Stimulated activated CD4-positive, alpha-beta T cell treated with anti-CD3 and anti-CD28 coated beads, TNF-alpha, amount 100 ng/mL, for 48 hours (primary cell): Measurements from ENCODE around the gene HINT1.
"Not testable (repeated sequence)": the region's sequence is repeated elsewhere in the genome, so short reads cannot be mapped to it uniquely, and the experiment has no call there.

Source experiments
- DNase-seq, 3 donors: peaks; one replicate each; pipeline ENCODE4 v3.0.0-alpha.2; 2020; ENCODE audit warnings: low read depth in 3 of 3

Gene HINT1

DNA sequence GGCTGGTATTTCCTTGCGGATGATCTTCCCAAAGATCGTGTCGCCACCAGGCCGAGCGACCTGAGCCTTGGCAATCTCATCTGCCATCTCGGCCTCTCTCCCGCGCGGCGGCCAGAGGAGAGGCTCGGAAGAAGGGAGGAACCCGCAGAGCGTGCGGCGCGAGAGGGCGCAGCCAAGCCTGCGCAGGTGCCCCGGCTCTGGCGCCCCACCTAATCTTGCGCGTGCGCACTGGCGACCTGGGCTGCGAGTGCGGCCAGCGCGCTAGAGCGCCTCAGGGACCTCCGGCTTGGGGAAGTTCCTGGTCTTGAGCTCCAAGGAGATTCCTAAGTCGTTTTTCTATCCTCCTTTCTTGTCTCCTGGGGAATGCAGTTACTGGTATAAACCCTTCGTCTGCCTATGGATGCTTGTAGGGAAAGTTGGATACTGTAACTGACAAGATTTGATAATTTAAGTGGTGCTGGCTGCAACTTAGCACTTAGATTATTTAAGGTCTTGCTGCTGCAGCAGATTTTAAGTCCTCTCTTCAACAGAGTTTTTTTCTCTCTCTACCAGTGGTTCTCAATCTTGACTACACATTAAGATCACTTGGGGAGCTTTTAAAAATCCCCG, at the start of gene HINT1:
HINT1 (minus strand) TSS at position 138 of the 609 bp plus-strand sequence; CDS start at position 87, 51 bp downstream.
- peak; percentile 85 to 92 (median 89) for DNase-seq

GRCh38 chr5:131214609-131215227, 49.7 kb upstream of the HINT1 start:
- no peak for DNase-seq

GRCh38 chr5:131212471-131213021, 47.5 kb upstream of the HINT1 start:
- no peak for DNase-seq

DNA sequence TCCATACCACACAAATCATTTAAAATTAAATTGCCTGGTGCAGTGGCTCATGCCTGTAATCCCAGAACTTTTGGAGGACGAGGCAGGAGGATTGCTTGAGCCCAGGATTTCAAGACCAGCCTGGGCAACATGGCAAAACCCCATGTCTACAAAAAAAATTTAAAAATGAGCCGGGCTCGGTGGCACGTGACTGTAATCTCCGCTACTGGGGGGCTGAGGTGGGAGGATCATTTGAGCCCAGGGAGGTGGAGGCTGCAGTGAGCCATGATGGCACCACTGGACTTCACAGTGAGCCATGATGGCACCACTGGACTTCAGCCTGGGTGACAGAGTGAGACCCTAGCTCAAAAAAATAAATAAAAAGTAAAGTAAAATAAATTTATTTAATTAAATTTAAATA, 46.6 kb upstream of the HINT1 start:
- DNase-seq, result no peak

- DNase-seq, result no peak
Observed at GRCh38 chr5:131210151-131210510, 45.1 kb upstream of the HINT1 start.

DNA sequence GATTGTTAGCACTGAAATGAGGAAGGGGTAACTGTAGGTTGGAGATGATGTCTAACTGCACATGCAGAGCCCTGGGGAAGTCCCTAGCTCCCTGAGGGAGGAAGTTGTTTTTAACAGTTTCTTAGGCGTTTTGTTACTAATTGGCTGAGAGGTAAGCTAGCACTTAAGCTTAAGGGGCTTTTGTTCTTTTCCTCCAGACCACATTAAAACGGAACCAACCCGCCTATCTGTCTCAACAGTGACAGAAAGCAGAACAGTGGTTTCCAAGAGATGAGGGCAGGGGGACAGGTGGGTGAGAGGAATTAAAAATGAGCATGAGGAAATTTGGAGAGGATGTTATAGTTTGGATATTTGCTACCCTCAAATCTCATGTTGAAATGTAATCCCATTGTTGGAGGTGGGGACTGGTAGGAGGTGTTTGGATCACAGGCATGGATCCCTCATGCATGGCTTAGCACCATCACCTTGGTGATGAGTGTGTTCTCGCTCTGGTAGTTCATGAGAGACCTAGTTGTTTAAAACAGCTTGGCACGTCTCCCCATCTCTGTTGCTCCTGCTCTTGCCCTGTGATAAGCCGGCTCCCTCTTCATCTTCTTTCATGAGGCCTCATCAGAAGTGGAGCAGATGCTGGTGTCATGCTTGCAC, 44.6 kb upstream of the HINT1 start:
- peak in 2 of 3 donors; percentile 8 to 32 for DNase-seq

- no peak for DNase-seq
Observed at GRCh38 chr5:131209175-131209505, 44.1 kb upstream of the HINT1 start.

DNA sequence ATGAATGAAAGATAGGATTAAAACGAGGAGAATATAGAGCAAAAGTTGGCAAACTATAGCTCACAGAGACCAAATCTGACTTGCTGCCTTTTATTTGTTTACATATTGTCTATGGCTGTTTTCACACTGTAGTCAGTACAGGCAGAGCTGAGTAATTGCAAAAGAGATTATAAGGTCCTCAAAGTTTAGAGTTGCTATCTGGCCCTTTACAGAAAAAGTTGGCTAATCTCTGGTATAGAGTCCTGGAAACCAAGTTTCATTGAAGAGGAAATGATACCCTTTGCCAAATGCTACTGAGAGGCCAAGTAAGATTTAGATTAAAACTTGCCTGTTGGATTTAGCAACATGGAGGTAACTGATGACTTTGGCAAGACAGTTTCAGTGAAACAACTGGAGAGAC, 41.7 kb upstream of the HINT1 start:
- no peak for DNase-seq

- no peak for DNase-seq
Observed at GRCh38 chr5:131206061-131206460, 41.0 kb upstream of the HINT1 start.

DNA sequence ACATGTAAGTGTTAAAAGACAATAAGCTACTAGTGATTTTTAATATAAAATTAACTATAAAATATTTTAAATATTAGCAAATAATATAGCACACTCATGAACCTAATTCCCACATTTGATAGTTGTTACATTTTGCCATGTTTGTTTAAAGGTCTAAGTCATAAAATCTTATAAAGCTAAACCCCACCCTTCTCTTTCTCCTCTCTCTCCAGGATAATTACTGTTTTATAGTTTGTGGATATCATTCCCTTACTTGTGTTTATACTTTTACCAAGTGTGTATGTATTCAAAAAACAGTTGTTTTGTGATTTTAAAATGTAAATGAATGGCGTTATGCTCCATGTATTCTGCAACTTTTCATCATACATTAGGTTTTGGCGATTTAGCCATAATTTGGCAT, 39.9 kb upstream of the HINT1 start:
- DNase-seq, result no peak

GRCh38 chr5:131200560-131200959, 35.5 kb upstream of the HINT1 start:
- DNase-seq, result no peak

DNA sequence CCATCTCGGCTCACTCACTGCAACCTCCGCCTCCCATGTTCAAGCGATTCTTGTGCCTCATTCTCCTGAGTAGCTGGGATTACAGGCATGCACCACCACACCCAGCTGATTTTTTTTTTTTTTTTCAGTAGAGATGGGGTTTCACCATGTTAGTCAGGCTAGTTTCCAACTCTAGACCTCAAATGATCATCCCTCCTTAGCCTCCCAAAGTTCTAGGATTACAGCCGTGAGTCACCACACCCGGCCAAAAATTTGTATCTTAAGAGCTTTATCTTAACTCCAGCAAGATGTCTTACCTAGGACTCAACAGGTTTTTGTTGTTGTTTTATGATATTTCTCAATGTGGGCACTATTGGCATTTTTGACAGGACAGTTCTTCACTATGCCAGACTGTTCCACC, 33.6 kb upstream of the HINT1 start:
- no peak for DNase-seq

DNA sequence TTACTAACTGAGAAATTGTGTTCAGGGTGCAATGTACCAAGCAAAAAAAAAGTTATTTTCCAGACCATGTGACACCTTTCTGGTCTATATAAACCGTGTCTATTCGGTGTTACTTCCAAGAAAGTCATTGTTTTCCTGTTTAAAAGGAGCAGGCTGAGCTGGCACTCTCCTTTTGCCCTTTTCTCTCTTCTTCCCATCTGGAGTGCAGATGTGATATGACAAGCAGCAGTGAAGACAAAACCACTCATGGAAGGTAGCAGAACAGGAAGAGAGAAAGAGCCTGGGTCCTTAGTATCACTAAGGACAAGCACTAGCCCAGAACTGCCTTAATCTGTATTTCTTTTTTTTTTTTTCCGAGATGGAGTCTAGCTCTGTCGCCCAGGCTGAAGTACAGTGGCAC, 31.3 kb upstream of the HINT1 start:
- DNase-seq, result no peak

DNA sequence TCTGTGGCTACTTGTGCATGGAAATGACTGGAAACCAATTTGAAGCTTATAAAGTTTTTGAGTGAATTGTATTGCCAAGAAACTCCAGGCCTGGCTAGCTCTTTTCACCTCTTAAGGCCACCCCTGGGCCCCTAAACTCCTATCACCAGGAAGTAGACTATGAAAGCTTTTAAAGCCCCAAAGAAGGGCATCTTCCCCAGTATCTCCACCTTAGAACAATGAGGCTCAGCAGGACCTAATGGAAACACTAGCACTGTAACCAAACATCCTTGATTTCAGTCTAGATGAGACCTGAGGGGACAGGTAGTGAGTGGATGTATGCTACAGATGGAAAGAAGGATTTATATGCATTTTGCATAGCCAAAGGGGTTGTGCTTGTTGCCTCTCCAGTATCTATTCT, 30.6 kb upstream of the HINT1 start:
- no peak for DNase-seq

GRCh38 chr5:131194725-131195124, 29.7 kb upstream of the HINT1 start:
- no peak for DNase-seq

- not testable (repeated sequence) for DNase-seq
Observed at GRCh38 chr5:131193897-131194296, 28.8 kb upstream of the HINT1 start.

DNA sequence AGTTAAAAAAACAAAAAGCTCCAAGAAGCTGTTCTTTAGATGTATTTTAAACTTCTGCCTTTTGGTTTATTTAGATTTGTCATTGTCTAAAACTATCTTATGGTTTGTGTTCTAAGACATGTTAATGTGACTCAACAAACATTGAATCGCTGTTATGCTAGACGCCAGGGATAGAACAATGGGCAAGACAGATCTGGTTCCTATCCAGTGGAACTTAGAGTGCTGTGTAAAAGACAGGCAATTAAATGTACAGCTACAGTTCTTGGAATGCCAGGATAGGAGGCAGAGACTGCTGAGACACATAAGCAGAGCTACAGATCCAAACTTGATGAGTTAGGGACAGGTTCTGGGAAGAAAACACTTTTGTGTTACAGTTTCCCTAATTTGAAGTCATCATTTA, 28.1 kb upstream of the HINT1 start:
- no peak for DNase-seq

DNA sequence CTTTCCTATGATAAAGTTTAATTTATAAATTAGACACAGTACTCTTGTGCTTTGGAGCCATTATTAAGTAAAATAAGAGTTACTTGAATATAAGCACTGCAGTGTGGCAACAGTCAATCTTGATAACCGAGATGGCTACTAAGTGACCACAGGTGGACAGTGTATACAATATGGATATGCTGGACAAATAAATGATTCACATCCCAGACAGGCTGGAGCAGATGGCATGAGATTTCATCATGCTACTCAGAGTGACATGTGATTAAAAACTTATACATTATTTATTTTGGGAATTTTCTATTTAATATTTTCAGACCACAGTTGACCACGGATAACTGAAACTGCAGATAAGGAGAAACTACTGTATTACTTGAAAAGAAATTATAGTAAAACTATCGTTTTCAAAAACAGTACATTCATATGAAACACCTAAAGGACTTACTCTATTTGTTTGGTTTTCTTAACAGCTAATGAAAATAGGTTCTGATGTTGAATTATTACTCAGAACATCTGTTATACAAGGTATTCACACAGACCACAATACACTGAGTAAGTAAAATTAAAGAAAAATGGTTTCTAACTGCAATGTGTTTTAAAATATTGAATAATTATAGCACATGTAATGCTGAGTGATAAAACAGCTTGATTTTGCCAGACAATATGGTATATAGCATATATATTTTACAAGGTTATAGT, 21.7 kb upstream of the HINT1 start:
- DNase-seq, result no peak

GRCh38 chr5:131185523-131186104, 20.6 kb upstream of the HINT1 start:
- DNase-seq, result no peak

GRCh38 chr5:131182839-131183238, 17.8 kb upstream of the HINT1 start:
- no peak for DNase-seq

GRCh38 chr5:131180407-131180806, 15.4 kb upstream of the HINT1 start:
- no peak for DNase-seq

GRCh38 chr5:131171276-131171810, 6.3 kb upstream of the HINT1 start:
- peak in 1 of 3 donors; percentile 18 for DNase-seq
